Panc1 (cell line): ENCODE data around the gene RNF220.

Experiments used
- CTCF ChIP-seq: fragments of 450-650 bp; IDR thresholded peaks from 2 replicates; pipeline ENCODE4 v1.5.1; 2017; ENCODE audit warnings: mild to moderate bottlenecking
- POLR2AphosphoS5 ChIP-seq: IDR thresholded peaks from 2 replicates; pipeline ENCODE4 v1.6.1; 2012; ENCODE audit warnings: mild to moderate bottlenecking, low read depth, low read length, moderate library complexity
- REST ChIP-seq, 2 experiments: IDR thresholded peaks; 2 replicates each; pipeline ENCODE4 v1.6.1; 2011 to 2012; ENCODE audit warnings: low read depth in 2 of 2, control low read depth in 1 of 2, low read length in 1 of 2, mild to moderate bottlenecking in 1 of 2, moderate library complexity in 1 of 2; ENCODE audit not compliant: insufficient read depth in 1 of 2
- SIN3A ChIP-seq: IDR thresholded peaks from 2 replicates; pipeline ENCODE4 v1.6.1; 2012; ENCODE audit warnings: low read depth, mild to moderate bottlenecking, low read length, moderate library complexity, borderline replicate concordance; ENCODE audit not compliant: insufficient read depth
- TCF7L2 ChIP-seq: IDR thresholded peaks from 2 replicates; pipeline ENCODE4 v1.6.1; 2011; ENCODE audit warnings: mild to moderate bottlenecking, low read depth, low read length, inconsistent platforms

- TF ChIP-seq CTCF, result no peak
- TF ChIP-seq POLR2AphosphoS5, result no peak
- TF ChIP-seq REST (IDR thresholded peaks at IDR 0.05; ENCODE audit: insufficient read depth in 1 of 2, low read depth in 2 of 2, low read length in 1 of 2), result no peak
- TF ChIP-seq SIN3A, result no peak
- no peak for TF ChIP-seq TCF7L2
These were observed 291.8 kb downstream of the RNF220 start for GRCh38 chr1:44696789-44697345.
